Measurements from ENCODE around the gene PPP1R13L.
"Not testable (repeated sequence)": the region's sequence is repeated elsewhere in the genome, so short reads cannot be mapped to it uniquely, and the experiment has no call there.

Gene PPP1R13L

GRCh38 chr19:45348367-45349125 is 56.3 kb downstream of the PPP1R13L start:
- DNase-seq (ENCODE audit: low read depth in 2 of 3, low spot score in 1 of 3) = no peak

- no peak for DNase-seq (ENCODE audit: low read depth in 2 of 3, low spot score in 1 of 3)
Observed at GRCh38 chr19:45347570-45348366, 57.1 kb downstream of the PPP1R13L start.

DNA sequence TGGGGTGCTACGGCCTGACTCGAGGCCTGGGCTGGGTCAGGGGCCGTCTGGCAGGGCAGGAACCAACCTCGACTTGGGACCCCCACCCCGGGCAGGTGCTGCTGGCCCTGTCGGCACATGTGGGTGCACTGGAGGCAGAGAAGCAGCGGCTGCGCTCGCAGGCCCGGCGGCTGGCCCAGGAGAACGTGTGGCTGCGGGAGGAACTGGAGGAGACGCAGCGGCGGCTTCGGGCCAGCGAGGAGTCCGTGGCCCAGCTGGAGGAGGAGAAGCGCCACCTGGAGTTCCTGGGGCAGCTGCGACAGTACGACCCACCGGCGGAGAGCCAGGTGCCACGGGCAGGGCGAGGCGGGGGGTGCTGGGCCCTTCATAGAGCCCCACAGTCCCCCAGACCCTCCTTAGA is 58.4 kb downstream of the PPP1R13L start:
- DNase-seq (ENCODE audit: low read depth in 2 of 3, low spot score in 1 of 3) = no peak

- no peak for DNase-seq (ENCODE audit: low read depth in 2 of 3, low spot score in 1 of 3)
Observed at GRCh38 chr19:45345506-45345860, 59.4 kb downstream of the PPP1R13L start.

DNA sequence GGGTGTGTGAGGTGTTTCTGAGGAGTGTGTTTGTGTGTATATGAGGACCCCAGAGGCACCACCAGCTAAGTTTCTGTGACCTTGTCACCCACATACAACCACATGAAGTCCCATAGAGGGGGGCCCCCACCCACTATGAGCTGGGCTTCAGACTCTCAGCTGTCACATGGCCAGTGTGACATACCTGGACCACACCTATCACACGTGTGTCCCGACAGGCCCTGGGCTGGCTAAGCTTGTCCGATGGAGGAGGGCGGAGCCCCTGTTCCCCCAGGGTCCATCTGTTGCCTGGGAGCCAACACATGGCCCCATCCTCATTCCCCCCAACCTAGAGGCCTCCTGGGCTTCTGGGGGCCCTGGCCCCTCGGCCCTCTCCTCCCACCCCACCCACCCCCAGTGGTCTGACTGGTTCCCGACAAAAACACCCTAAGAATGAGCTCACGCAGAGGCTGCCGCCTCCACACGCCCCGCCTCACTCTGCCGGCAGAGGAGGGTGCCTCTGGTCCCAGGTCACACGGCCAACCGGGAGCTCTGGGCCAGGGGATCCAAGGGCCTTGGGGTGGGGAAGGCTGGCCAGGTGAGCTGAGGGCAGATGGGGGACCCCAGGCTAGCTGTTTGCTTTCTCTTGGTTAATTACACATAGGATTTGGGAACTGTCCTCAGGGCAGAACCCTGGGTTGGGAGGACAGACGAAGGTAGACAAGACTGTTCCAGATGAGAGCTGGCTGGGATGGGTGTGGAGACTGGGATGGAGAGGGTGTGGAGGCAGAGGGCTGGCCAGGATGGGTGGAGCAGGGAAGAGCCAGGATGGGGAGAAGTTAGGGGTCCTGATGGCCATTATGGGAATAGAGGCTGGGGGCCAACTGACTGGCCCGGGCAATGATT is 60.0 kb downstream of the PPP1R13L start:
- DNase-seq (ENCODE audit: low read depth in 2 of 3, low spot score in 1 of 3) = no peak

DNA sequence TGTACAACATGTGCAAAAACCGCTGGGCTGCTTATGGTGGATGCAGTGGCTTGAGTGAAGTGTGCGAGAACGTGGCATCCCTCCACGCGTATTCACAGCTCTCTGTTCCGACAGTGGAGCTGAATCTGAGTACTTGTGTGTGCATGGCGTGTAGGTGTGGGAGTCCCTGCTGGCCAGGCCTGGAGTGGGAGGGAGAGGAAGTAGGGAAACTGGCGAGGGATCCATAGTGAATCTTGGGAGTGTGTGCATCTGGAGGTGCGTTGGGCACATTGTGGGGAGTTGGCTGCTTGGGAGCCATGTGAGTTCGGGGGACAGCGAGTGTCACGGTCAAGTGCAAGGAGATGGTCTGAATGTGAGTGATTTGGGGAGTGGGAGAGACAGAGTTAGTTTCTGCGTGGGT is 62.0 kb downstream of the PPP1R13L start:
- no peak for DNase-seq (ENCODE audit: low read depth in 2 of 3, low spot score in 1 of 3)

DNA sequence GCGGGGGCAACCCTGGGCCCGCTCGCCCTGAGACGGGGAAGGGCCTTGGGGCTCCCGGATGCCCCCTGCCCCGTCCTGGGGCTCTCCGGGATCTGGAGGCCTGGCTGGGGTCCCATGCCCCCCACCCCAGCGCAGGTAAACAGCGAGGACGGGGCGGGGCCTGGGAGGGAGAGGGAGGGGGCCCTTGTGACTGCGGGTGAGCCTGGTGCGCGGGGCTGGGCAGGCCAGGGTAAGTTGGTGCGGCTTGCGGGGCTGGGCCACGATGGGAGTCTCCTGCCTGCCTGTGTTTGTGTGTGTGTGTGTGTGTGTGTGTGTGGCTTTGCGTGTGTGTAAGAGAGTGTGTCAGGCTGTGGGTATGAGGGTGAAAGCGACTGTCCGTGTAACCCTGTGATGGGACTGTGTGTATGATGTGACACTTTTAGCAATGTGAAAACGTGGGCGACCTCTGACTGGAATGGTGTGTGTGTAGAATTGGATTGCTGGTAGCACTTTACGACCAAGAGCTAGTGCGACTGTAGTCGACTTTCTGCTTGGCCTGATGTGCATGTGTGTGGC is 63.9 kb downstream of the PPP1R13L start:
- DNase-seq (ENCODE audit: low read depth in 2 of 3, low spot score in 1 of 3) = no peak

GRCh38 chr19:45340232-45340898 is 64.5 kb downstream of the PPP1R13L start, which contains the start of gene KLC3:
Gene KLC3 (plus strand): TSS chr19:45340750. CDS start chr19:45345542, 4,792 bp downstream.
- peak in 1 of 3 donors; percentile 20 for DNase-seq (ENCODE audit: low read depth in 2 of 3, low spot score in 1 of 3)

- no peak for DNase-seq (ENCODE audit: low read depth in 2 of 3, low spot score in 1 of 3)
Observed at GRCh38 chr19:45339629-45340028, 65.2 kb downstream of the PPP1R13L start.

DNA sequence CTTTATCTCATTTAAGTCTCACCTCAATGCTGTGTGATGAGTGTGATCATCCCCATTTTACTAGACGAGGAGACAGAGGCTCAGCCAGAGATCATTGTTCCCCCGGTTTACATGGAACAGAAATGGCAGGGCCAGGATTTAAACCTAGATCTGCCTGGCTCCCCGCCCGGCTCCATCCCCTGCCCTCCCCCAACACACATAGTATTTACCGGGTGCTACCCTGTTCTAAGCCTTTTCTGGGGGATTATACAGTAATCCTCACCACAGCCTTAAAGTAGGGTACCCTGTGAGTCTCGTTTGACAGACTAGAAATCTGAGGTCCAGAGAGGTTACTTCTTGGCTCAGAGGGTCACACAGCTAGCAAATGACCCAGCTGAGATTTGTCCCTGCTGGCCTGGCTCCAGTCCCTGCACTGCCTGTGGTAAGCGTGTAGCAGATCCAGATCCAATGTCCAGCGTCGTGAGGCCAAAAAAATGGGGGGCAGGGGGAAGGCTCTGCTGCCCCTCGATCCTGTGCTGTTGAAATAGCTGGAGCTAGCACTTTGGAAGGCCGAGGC is 68.1 kb downstream of the PPP1R13L start:
- no peak for DNase-seq (ENCODE audit: low read depth in 2 of 3, low spot score in 1 of 3)

DNA sequence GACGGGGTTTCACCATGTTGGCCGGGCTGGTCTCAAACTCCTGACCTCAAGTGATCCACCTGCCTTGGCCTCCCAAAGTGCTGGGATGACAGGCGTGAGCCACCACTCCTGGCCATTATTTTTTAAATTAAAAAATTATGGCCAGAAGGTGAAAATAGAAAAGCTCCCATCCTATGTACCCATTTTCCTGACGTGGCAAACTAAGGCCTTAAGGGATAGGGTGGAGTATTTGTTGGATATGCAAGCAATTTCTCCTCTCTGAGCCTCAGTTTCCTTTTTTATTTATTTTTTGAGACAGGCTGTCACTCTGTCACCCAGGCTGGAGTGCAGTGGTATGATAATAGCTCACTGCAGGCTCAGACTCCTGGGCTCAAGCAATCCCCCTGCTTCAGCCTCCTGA is 70.0 kb downstream of the PPP1R13L start:
- not testable (repeated sequence) for DNase-seq (ENCODE audit: low read depth in 2 of 3, low spot score in 1 of 3)

GRCh38 chr19:45333609-45334303 is 71.1 kb downstream of the PPP1R13L start:
- no peak for DNase-seq (ENCODE audit: low read depth in 2 of 3, low spot score in 1 of 3)

- no peak for DNase-seq (ENCODE audit: low read depth in 2 of 3, low spot score in 1 of 3)
Observed at GRCh38 chr19:45331411-45331810, 73.5 kb downstream of the PPP1R13L start.
